GM12892 (cell line): ENCODE measurements around the gene DDRGK1.

Experiments
- POLR2A ChIP-seq: IDR thresholded peaks from 2 replicates; pipeline ENCODE4 v1.6.1; 2011; ENCODE audit warnings: low read depth, low read length, control low read depth
- POLR2AphosphoS5 ChIP-seq: IDR thresholded peaks from 2 replicates; pipeline ENCODE4 v1.6.1; 2011; ENCODE audit warnings: low read depth, low read length, control low read depth
- TAF1 ChIP-seq: IDR thresholded peaks from 2 replicates; pipeline ENCODE4 v1.6.1; 2011; ENCODE audit warnings: low read depth, mild to moderate bottlenecking, control low read depth, low read length, borderline replicate concordance

DNA sequence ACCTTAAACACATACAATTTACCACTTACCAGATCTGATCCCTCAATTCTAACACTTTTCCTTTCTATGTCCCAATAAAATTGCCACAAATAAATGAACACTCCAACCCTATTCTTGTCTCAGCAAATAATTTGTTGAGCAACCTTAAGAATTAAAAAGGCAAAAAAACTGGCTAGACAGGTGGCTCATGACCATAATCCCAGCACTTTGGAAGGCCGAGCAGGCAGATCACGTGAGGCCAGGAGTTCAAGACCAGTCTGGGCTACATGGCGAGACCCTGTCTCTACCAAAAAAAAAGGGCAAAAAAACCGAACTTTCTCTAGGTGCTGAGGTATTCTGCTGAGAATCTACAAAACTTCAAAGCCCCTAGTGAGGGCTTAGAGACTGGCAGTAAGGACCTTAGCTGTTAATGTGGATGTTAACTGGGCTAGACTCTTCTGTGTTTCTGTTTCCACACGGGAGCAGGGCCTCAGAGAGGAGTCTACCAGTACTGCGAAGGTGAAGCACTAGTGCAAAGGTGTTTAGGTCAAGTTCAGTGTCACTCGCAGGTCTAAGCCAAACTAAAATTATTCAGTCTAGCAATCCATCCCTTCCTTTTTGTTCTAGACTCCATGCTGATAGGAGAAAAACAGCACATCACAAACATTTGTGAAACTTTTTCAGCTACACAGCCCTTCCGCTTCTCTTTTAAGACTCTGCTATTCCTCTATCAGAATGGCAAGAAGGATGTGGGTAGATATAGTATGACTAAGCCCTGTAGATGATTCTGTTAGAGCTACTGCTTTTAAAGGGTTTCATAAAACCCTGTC, 47.5 kb downstream of the DDRGK1 start:
- no peak for TF ChIP-seq TAF1
- TF ChIP-seq POLR2A, result no peak
- TF ChIP-seq POLR2AphosphoS5, result no peak
